Activated naive CD4-positive, alpha-beta T cell treated with Interleukin-2 at 50 U/mL for 16 hours (primary cell): ENCODE results near the gene PEDS1.
"Not testable (repeated sequence)": the region's sequence is repeated elsewhere in the genome, so short reads cannot be mapped to it uniquely, and the experiment has no call there.

Experiments used
- DNase-seq: peaks from one replicate; pipeline ENCODE4 v3.0.0-alpha.2; 2020

PEDS1 gene

DNA sequence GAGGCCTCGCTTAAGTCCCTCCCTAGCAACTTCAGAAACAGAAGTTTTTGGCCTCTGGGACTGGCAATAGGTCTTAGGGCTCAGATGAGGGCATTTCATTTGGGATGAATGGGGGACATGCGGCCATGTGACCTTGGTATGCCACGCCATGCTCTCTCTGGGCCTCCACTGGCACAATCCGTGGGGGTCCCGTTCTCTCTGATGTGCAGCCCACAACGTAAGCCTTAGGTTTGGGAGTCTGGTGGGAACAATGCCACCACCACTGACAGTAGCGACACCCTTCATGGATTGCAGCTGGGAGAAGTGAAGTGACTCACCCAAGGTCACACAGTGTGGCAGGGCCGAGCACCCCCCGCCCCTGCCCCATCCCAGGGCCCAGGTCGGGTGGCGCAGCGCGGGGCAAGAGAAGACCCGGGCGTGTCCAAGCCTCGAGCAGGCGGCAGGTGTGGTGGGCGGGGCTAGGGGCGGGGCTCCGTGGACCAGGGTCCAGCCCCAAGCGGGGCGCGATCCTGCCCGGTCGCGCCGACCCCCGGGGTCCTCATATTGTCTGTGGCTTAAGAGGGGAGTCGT lies 36.2 kb upstream of the PEDS1 start:
- peak; percentile 37 for DNase-seq

DNA sequence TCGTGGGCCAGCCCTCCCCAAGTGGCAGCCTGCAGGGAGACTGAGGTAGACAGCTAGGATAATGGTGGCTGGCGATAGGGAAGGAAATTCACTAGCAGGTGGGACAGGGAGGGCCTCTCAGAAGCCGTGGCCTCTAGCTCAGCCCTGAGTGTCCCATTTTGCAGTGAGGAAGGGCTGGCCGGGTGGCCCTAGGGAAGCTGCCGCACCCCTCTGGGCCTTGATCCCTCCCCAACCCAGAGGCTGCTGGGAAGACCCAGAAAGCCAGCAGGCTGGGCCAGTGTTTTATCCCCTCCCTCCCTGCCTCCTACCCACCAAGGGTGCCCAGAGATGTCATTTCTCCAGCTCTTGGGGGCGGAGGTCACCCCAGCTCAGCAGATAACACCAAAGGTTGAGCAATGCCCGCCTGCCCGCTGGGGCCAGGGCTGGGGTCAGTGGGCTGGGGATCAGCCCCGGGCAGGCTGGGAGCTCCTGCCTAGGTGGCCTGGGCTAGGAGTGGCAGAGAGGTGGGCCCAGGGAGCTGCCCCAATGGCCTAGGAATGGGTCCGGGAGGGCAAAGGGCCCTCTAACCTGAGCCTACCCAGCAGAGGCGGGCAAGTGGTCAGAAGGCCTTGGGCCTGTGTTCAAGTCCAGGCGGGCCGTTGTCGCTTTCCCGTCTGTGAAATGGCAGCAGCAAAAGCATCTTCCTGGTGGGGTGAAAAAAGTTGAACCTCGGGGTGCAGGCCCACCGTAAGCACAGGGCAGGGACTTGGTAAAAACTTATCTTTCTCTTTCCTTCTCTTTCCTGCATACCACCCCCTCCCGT lies 35.6 kb upstream of the PEDS1 start:
- DNase-seq = no peak

DNA sequence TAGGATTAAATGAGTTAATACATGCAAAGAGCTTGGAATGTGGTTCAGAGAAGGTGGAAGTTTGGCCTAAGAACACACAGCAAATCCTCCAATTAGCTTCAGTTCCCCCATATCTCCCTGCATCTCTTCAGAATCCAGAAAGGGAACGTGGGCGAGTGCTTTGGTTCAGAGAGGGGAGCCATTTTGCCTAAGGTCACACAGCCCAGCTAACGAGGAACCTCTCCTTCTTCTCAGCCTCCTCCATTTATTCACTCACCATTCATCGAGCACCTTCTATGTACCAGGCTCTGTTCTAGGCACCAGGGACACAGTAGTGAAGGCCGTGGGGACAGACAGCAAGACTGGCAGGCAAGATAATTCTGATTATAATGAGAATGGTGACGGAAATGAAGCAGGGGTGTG lies 34.8 kb upstream of the PEDS1 start:
- DNase-seq = no peak

DNA sequence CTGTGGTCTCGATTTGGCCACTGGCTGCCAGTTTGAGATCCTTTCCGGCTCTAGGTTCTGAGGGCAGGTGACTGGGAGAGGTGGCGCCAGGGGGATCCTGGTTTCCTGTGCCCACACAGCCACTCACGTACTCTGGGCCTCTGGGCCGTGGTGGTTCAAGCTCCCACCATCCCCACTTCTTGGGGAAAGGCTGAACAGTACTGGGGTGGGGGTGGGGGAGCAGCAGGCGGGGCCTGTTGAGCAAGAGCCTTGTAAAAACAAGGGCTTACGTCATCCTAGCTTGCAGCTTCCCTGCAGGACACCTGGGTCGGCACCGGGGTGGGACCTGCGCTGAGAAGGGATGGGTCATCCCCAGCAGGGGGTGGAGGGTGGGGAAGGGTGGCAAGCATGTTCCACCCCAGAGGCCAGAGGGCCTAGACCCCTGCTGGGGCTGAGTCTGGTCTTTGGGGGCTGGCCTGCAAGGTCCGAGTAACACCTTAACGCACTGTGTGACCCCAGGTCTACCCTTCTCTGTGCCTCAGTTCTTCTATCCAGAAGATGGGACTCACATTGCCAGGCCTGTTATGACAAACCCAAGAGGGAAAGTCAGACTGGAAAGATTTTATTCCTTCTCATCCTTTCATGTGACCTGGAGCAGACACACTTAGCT lies 34.0 kb upstream of the PEDS1 start:
- DNase-seq = no peak

DNA sequence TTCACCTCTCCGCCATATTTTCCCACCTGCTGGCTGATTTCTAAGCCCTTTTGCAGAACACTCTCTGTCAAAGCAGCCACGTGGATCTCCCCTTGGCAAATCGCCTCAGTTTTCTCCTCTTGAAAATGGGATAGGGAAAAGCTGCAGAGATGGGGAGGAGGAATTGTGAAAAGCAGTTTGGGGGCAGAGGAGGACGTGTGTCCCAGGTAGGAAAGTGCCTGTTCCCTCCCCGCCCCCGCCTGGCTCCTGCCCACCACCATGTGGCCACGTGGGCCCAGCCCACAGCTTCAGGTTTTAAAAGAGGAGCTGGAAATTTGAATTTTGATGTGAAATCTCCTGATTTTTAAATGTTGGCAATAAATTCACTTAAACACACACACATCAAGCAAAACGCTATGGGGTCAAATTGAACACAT lies 33.5 kb upstream of the PEDS1 start:
- DNase-seq = no peak

DNA sequence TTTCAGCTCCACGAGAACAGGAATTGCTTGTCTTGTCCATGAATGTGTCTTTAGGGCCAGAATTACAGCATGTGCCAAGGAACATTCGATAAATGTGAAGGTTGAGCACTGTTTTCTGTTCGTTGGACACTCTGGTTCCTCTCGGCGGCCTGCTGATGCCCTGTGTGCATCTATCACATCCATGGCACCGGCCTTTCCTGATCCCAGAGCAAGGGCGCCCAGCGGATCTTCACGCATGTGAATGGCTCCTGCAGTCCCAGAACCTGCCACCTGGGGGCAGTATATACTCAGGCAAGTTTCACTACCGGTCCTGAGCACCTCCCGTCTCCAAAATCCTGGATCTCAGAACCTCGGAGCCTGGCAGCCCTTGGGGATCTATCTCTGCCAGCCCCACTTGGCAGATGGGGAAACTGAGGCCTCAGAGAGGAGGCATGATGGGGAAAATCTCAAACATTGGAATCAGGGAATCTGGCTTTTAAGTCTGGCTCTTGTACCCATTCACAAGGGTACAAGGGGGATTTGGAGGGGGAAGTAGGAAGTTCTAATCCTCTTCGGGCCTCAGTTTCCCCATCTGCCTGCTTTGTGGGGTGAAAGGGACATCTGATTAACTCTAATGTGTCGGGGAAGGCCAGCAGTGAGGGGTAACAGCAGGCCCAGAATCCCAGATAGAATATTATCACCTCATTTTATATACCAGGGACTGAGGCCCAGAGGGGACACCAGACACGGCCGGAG lies 32.8 kb upstream of the PEDS1 start:
- peak; percentile 90 for DNase-seq

DNA sequence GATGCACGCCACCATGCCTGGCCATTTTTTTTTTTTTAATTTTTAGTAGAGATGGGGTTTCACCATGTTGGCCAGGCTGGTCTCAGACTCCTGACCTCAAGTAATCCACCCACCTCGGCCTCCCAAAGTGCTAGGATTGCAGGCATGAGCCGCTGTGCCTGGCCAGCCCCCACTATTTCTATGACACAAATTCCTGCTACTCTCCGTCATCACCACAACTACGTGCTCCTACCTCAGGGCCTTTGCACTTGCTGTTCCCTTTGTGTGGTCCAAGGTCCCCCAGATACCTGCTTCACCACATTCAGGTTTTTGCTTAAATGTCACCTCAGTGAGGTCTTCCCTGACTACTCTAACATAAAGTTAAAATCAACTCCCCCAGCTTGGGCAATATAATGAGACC lies 31.9 kb upstream of the PEDS1 start:
- DNase-seq = no peak

DNA sequence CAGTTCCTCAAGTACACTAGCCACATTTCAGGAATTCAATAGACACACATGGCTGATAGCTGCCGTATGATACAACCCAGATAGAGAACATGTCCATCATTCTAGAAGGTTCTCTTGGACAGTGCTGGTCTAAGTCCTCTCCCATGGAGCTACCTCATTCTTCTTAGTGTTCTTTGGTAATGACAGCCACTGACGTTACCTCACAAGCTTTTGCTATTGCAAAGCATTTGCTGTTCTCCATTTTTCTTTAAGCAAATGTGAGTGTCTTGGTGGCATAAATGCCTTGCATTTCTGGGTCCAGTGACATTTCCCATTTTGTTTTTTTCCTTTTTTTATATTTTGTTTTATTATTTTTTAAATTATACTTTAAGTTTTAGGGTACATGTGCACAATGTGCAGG lies 28.8 kb upstream of the PEDS1 start:
- DNase-seq = no peak

DNA sequence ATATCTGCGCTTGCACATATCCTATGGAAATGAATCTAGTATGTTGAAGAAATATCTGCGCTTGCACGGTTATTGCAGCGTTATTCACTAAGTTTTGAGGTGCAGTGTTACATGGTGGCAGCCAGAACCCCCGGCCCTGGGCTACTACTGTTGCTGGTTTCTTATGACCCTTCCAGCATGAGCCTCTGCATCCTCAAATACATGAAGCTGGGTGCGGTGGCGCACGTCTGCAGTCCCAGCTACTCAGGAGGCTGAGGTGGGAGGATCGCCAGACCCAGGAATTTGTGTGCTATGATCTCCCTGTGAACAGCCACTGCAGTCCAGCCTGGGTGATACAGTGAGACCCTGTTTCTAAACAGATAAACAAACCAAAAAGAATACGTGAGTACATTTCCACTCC lies 27.8 kb upstream of the PEDS1 start:
- no peak for DNase-seq

DNA sequence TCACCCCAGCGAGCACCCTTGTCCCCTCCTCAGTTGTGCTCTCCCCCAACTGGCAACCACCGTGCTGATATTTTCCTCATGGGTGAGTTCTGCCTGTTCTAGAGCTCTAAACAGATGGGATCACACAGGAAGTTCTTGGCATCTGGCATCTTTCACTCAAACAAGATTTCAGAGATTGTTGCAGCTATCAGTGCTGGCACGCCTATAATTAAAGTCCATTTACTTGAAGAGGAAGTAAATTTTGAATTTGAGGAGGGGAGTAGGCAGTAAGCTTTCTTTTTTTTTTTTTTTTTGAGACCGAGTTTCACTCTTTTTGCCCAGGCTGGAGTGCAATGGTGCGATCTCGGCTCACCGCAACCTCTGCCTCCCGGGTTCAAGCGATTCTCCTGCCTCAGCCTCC lies 25.1 kb upstream of the PEDS1 start:
- DNase-seq = not testable (repeated sequence)

DNA sequence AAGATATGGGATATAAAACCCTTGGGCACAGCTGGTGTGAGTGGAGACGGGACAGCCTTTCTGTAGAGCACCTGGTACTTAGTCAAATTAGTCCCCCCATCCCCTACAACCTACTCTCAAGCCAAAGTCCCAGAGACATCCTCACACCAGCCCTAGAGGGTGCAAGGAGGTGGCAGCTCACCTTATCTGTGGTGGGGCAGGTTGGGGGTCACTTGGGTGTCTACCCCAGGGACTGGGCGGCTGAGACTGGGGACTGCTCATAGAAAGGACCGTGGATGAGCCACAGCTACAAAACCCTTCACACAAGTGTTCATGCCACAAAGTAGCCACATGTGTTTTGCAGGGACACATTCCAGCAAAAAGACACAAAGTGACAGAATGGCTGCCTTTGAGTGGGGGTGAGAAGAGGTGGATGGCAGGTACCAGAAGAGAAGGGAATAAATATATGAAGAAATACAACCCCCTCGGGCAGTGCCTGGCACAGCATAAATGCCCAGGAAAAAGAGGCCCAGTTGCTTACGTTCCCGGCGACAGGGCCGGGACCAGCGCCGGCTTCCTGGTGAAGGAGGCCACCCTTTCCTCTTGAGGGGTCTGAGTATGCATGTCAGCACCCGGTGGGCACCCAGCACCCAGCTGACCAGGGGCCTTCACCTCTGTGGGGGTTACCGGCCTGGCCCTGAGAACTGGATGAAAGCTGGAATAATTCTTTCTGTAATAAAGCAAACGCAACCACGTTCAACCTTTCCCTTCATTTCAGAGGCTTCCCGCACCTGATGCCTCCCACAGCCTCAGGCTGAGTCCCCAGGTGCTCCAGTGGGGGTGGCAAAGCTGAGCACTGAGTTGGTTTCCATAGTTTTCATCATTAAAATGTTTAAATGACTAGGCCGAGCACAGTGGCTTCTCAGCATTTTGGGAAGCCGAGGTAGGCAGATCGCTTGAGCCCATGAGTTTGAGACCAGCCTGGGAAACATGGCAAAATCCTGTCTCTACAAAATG lies 22.7 kb upstream of the PEDS1 start:
- no peak for DNase-seq

DNA sequence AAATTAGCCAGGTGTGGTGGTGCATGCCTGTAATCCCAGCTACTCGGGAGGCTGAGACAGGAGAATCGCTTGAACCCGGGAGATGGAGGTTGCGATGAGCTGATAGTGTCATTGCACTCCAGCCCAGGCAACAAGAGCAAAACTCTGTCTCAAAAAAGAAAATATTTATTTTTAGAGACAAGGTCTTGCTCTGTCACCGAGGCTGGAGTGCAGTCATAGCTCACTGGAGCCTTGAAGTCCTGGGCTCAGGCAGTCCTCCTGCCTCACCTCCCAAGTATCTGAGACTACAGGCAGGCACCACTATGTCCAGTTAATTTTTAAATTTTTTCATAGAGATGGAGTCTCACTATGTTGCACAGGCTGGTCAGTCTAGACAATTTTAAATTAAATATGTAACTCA lies 20.9 kb upstream of the PEDS1 start:
- no peak for DNase-seq

DNA sequence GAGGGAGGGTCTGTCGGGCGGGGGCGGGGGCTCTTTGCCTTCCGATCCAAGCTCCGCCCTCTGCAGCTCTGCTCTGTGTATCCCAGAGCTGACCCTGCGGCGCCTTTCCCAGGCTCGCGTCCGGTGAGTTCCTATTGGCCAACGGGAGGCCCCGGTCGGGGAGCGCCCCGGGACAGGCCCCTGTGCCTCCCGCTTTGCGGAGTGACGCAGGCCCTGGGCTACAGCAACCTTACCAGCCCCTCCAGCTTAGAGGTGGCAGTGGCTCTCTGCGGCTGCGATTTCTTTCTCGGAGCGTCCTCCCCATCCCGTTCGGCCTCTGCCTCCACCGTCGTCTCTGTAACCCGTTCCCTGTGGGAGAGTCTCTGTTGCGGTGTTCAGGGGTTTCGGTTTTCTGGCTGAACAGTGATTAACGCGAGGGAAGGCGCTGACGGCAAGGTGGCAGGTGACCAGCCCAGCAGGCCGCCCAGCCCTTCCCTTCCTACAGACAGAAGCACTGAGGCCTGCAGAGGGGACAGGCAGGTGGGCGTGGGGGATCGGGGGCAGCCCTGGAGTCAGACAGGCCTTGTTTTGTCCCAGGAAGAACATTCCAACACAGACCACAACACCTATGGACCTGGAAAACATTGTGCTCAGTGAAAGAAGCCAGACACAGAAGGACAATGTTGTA lies 19.0 kb upstream of the PEDS1 start:
- no peak for DNase-seq

DNA sequence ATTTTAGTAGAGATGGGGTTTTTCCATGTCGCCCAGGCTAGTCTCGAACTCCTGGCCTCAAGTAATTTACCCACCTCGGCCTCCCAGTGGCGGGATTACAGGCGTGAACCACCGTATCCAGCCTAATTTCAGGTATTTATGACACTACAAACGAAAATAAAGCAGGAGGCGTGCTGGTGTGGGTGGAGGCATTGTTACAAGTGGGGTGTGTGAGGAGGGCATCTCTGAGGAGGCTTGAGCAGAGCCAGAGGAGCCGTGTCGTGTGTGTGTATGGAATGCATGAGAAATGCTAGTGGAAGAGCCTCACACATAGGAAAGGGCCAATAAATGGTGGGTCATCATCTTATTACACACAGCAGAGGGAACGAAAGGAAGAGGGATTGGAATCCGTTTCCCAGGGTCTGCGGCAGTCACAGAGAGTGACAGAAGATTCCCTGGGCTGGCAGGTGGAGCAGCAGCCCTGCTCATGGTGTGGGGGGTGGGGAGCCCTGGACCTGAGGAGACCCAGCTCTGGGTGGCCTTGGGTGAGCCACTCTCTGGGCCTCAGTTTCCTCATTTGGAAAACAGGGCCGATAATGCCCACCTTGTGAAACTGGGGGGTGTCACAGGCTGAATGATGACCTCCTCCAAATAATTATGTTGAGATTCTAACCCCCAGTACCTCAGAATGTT lies 17.2 kb upstream of the PEDS1 start:
- DNase-seq = no peak

DNA sequence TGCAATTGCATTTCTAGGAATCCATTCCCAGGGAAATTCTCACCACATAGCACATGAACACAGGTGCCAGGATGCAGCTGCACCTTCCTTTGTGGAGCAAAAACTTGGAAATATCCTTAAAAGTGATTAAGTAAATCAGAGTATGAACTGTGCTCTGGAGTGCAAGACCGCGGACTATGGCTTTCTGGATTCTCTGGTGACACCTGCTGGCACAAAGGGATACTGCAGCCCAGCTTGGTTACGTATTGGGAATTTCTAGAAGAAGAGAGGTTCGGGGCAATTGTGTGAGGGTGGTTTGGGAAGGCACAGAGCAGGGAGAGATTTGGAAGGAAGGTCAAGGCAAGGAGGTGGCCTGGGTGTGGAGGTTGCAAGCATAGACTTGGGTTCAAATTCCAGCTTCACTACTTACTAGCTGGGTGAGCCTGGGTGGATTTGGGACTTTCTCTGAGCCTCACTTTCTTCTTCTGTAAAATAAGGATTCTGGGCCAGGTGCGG lies 15.9 kb upstream of the PEDS1 start:
- DNase-seq = peak; percentile 85

DNA sequence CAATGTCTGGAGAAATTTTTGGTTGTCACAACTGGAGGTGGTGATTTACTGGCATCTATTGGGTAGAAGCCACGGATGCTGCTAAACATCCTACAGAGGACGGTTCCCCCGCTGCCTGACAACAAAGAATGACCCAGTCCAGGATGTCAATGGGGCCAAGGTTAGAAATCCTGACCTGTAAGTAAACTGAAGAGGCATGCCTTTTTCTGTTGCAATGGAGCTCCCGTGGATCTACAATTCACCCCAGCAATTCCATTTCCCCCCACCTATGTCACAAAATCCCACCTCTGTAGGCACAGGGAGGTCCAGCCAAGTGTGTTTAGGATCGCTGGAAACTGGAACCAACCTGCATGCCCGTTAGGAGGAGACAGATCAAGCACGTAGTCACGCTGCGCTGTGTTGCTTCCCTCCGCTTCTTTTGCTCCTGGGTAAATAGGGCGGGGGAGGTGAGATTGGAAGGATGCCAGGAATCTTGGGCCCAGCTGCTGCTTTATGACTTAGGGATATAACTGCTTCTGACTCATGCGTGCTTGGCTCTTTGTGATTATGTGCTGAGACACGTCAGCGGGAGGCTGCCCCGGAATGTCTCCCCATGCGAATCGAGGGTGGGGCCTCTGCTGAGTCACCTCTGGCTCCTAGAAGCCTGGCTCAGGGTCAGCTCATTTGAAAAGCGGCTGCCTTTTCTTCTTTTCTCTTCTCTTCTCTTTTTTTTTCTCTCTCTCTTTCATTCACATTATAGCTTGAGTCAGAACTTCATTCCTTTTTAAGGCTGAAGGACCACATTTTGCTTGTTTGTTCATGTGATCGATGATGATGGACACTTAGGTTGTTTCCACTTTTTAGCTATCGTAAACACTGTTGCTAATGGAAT lies 12.4 kb upstream of the PEDS1 start:
- peak; percentile 86 for DNase-seq

DNA sequence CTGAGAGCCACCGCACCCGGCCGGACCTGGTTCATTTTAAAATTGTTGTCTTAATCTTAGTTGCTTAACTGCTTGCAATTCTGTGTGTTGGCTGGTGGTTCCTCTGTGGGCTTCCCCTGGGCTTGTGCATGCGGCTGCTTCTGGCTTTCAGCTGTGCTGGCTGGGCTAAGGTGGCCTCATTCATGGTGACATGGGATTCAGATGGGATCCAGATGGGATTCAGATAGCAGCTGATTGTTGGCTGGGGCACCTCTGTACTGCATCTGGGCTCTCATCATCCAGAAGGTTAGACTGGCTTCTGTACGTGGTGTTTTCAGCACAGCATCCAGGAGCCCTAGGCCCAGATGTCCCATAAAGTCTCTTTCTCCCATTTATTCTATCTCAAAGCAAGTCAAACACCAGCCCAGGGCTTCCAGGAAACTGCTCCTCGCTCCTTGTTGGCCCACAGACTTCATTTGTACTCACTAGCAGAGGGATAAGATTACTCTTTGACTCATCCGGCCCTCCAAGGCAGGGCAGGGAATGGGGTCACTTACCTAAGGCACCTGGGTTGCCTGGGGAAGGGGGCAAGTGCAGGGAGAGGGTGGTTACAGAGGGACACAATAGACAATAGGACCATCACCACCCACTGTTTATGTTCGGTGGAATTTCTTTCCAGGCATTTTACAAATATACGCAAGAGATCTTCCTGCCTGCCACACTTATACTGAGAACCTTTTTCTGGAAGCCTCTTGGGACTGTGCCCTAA lies 10.2 kb upstream of the PEDS1 start:
- no peak for DNase-seq

DNA sequence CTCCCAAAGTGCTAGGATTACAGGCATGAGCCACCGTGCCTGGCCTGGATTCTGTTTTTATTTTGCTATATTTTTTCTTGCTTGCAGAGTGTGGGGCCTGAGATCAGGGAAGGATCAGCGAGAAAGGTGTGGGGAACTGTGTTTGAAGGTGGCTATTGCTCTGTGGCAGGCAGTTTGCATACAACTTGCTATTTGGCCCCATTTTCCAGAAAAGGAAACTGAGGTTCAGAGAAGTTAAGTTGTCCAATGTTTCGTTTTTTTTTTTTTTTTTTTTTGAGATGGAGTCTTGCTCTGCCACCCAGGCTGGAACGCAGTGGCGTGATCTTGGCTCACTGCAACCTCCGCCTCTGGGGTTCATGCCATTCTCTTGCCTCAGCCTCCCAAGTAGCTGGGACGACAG lies 8.0 kb upstream of the PEDS1 start:
- DNase-seq = not testable (repeated sequence)

DNA sequence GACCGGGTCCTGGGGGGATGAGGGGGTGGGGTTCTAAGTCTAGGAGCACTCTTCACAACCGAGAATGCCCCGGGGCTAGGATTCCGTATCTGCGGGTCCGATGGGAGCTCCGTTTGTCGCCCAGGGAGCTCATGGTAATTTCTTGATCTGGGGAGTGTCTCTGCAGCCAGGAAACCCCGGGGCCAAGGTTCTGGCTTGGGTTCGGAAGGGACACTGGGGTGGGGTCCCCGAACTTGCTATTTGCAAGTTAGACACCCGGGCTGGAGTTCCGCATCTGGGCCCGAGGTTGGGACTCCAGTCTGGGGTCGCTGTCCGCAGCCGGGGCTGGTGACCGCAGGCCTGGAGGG lies 397 bp downstream of the PEDS1 start:
- no peak for DNase-seq
